ENCODE data around the gene AP2A2.

DNA sequence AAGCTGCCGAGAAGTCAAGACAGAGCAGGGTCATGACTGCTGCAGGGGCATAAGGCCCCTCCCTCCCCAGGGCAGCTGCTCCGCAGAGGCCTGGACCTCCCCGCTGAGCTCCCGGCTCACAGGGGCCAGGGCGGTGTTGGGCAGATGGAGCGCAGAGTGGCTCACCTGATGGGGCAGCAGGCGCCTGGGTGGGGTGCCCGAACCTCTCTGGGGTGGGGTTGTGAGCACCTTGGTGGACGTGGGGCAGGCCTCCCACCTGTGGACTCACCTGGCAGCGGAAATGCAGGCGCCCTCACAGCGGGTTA lies 87.9 kb downstream of the AP2A2 start:
- TF ChIP-seq, protein P1, sequence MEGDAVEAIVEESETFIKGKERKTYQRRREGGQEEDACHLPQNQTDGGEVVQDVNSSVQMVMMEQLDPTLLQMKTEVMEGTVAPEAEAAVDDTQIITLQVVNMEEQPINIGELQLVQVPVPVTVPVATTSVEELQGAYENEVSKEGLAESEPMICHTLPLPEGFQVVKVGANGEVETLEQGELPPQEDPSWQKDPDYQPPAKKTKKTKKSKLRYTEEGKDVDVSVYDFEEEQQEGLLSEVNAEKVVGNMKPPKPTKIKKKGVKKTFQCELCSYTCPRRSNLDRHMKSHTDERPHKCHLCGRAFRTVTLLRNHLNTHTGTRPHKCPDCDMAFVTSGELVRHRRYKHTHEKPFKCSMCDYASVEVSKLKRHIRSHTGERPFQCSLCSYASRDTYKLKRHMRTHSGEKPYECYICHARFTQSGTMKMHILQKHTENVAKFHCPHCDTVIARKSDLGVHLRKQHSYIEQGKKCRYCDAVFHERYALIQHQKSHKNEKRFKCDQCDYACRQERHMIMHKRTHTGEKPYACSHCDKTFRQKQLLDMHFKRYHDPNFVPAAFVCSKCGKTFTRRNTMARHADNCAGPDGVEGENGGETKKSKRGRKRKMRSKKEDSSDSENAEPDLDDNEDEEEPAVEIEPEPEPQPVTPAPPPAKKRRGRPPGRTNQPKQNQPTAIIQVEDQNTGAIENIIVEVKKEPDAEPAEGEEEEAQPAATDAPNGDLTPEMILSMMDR (IDR thresholded peaks at IDR 0.05), result no peak
- TF ChIP-seq POLR2A (IDR thresholded peaks at IDR 0.05), result no peak

Measured in breast epithelium (tissue), 3 donors.